K562 (cell line): Measurements from ENCODE around the gene S100A4. TPM values are rescaled to one million over a fixed set of nuclear protein-coding genes. Genes with fewer than 3 reads are reported as not detected.

ENCODE experiments used
- ATAC-seq: fragments of 200-7000 bp; cut with Tn5 transposase; 3 replicates; pipeline ENCODE4 v1.9.1; 2020; ENCODE audit warnings: moderate library complexity
- BruUV-seq: library from RNA; stranded (reverse); fragments of 400-500 nt; replicated peaks from 2 replicates; lab custom pipeline; 2021; lab: Mats Ljungman, UMichigan
- CTCF ChIA-PET: fragments of 300-600 bp; formaldehyde crosslinking; extraction: SDS; loops from one replicate; lab custom pipeline; 2021; ENCODE audit warnings: low intra/inter-chr PET ratio; lab: Yijun Ruan, JAX
- POLR2A ChIA-PET: fragments of 300-600, 350-650 bp; sonication (Branson Sonifier 250); formaldehyde crosslinking; extraction: SDS; loops from one replicate; lab custom pipeline; 2021; ENCODE audit warnings: antibody characterized with exemption, inconsistent platforms; lab: Yijun Ruan, JAX
- DNase-seq, 4 experiments: peaks; one replicate each; pipeline versions ENCODE4 v3.0.0 to v3.0.0-alpha.2; 2011 to 2018; ENCODE audit warnings: low spot score in 3 of 4, mixed read lengths in 3 of 4; ENCODE audit errors: extremely low read depth in 1 of 4
- FAIRE-seq: peaks from 2 replicates; lab custom pipeline; 2011; peaks lifted over from hg19 to GRCh38; lab: Jason Lieb, UNC
- H2AFZ ChIP-seq: 2 replicates; pipeline ENCODE4 v1.6.0; 2011; ENCODE audit warnings: low read depth, low read length, control low read depth, inconsistent platforms
- H3K27ac ChIP-seq: fragments of 200-600 bp; 3 replicates; pipeline ENCODE4 v1.8.0; 2011; ENCODE audit warnings: low read depth, mild to moderate bottlenecking, control low read depth, inconsistent platforms, low read length, moderate library complexity, mixed read lengths; ENCODE audit errors: extremely low read depth
- H3K27me3 ChIP-seq, 2 experiments: fragments of 300-600 bp in 1 of 2; 2 replicates in 1 of 2; 3 replicates in 1 of 2; pipeline versions ENCODE4 v1.6.0 to v1.8.0; 2011; ENCODE audit warnings: inconsistent platforms in 2 of 2, low read length in 2 of 2, mild to moderate bottlenecking in 1 of 2, mixed read lengths in 1 of 2, moderate library complexity in 1 of 2; ENCODE audit not compliant: control insufficient read depth in 2 of 2, insufficient read depth in 2 of 2
- H3K36me3 ChIP-seq: fragments of 300-600 bp; 3 replicates; pipeline ENCODE4 v1.8.0; 2011; ENCODE audit warnings: mild to moderate bottlenecking, low read length, inconsistent platforms; ENCODE audit not compliant: control insufficient read depth, insufficient read depth
- H3K4me1 ChIP-seq, 2 experiments: fragments of 200-600 bp in 1 of 2; replicated peaks in 1 of 2; 2 replicates in 1 of 2; 3 replicates in 1 of 2; pipeline versions ENCODE4 v1.5.1 to v1.8.0; 2011; ENCODE audit warnings: inconsistent platforms in 2 of 2, low read length in 2 of 2, mild to moderate bottlenecking in 1 of 2, mixed read lengths in 1 of 2, moderate library complexity in 1 of 2; ENCODE audit not compliant: control insufficient read depth in 2 of 2, insufficient read depth in 2 of 2
- H3K4me2 ChIP-seq: 2 replicates; pipeline ENCODE4 v1.6.1; 2011; ENCODE audit warnings: low read length, control low read depth, inconsistent platforms, mixed read lengths; ENCODE audit not compliant: insufficient read depth
- H3K4me3 ChIP-seq: fragments of 200-600 bp; sonication (generic), shearing (Covaris generic); 2 replicates; pipeline ENCODE4 v1.5.1; 2016; ENCODE audit warnings: control low read depth, inconsistent platforms
- H3K79me2 ChIP-seq: fragments of 200-600 bp; 3 replicates; pipeline ENCODE4 v1.8.0; 2011; ENCODE audit warnings: low read length, inconsistent platforms; ENCODE audit not compliant: control insufficient read depth, insufficient read depth
- H3K9ac ChIP-seq, 2 experiments: 2 replicates each; pipeline versions ENCODE4 v1.6.0 to v1.6.1; 2011; ENCODE audit warnings: low read depth in 2 of 2, low read length in 2 of 2, control low read depth in 1 of 2, inconsistent platforms in 1 of 2, mild to moderate bottlenecking in 1 of 2, mixed read lengths in 1 of 2; ENCODE audit not compliant: insufficient read depth in 1 of 2
- H3K9me1 ChIP-seq: one replicate; pipeline ENCODE4 v1.6.0; 2011; ENCODE audit warnings: inconsistent platforms, mild to moderate bottlenecking, low read length, moderate library complexity; ENCODE audit not compliant: control insufficient read depth, insufficient read depth
- H3K9me3 ChIP-seq: replicated peaks from 2 replicates; pipeline ENCODE4 v1.5.1; 2011; ENCODE audit warnings: low read depth, low read length, inconsistent platforms; ENCODE audit not compliant: control insufficient read depth, insufficient read depth
- H4K20me1 ChIP-seq: replicated peaks from 2 replicates; pipeline ENCODE4 v1.6.1; 2011; ENCODE audit warnings: low read length, inconsistent platforms, mixed read lengths; ENCODE audit not compliant: control insufficient read depth, insufficient read depth
- MAFG ChIP-seq: fragments of 450-650 bp; conservative IDR thresholded peaks from 2 replicates; pipeline ENCODE4 v1.6.1; 2016; ENCODE audit warnings: missing genetic modification characterization, missing compliant biosample characterization
- RB1 ChIP-seq: fragments of 450-650 bp; IDR thresholded peaks from 2 replicates; pipeline ENCODE4 v1.6.1; 2017; ENCODE audit warnings: low read depth, mild to moderate bottlenecking
- RBFOX2 ChIP-seq: fragments of 200-400 bp; formaldehyde crosslinking; IDR thresholded peaks from 2 replicates; pipeline ENCODE4 v1.6.1; 2017; ENCODE audit warnings: low read depth, mild to moderate bottlenecking, low read length, moderate library complexity
- SMAD2 ChIP-seq: fragments of 150-350 bp; IDR thresholded peaks from 2 replicates; pipeline ENCODE4 v1.6.1; 2014; ENCODE audit warnings: low read depth, mild to moderate bottlenecking, low read length
- THRA ChIP-seq: fragments of 450-650 bp; IDR thresholded peaks from 2 replicates; pipeline ENCODE4 v1.6.1; 2017; ENCODE audit warnings: mild to moderate bottlenecking, moderate library complexity
- ZNF224 ChIP-seq: sonication (generic); formaldehyde crosslinking; IDR thresholded peaks from 2 replicates; pipeline ENCODE4 v1.8.0; 2022; ENCODE audit warnings: mild to moderate bottlenecking, missing genetic modification reagents
- ZNF583 ChIP-seq: fragments of 250-450 bp; sonication (Bioruptor Pico); IDR thresholded peaks from 2 replicates; pipeline ENCODE4 v1.4.0; 2020
- ZSCAN32 ChIP-seq: fragments of 450-650 bp; formaldehyde crosslinking; IDR thresholded peaks from 2 replicates; pipeline ENCODE4 v1.4.0; 2020; ENCODE audit warnings: mild to moderate bottlenecking, moderate library complexity
- WGBS: fragments of 100-300 bp; shearing (Covaris generic); methylation state at CpG from one replicate; pipeline ENCODE4 v1.1.6; 2016; ENCODE audit warnings: low coverage, mixed read lengths; ENCODE audit not compliant: insufficient coverage; ENCODE audit errors: missing lambda C conversion rate; 5-methylcytosine and 5-hydroxymethylcytosine counted together
- in situ Hi-C: fragments of 300-500 bp; cut with MboI; formaldehyde crosslinking; loops from 4 replicates; pipeline ENCODE4 v1.15.0; 2018; ENCODE audit warnings: inconsistent platforms, mixed read lengths
- intact Hi-C: fragments of 100-400 bp; cut with micrococcal nuclease; formaldehyde crosslinking; loops from 2 replicates; pipeline ENCODE4 v1.14.2; 2022
- polyA plus RNA-seq, 8 experiments: library from polyadenylated mRNA; depleted of rRNA in 4 of 8; stranded (reverse) in 5 of 8; unstranded in 3 of 8; fragments of >200 nt; fragmentation: Nextera tagmentation in 2 of 8; fragmentation: Illumina TruSeq in 1 of 8; extraction: Ambion mirVana in 2 of 8; extraction: Trizol in 1 of 8; gene quantifications; 2 replicates each; pipeline versions ENCODE4 v1.2.1 to v1.2.3, GENCODE V29; 2011 to 2014; ENCODE audit warnings: inconsistent platforms in 1 of 8, missing spikeins in 1 of 8
- total RNA-seq, 7 experiments: library from RNA; depleted of rRNA in 6 of 7; stranded (reverse); fragments of >200 nt in 6 of 7; fragmentation: Illumina TruSeq in 2 of 7; extraction: Trizol in 2 of 7; gene quantifications; 2 replicates each; pipeline versions ENCODE4 v1.2.1 to v1.2.3, GENCODE V29; 2011 to 2021; ENCODE audit warnings: low replicate concordance in 1 of 7

S100A4 gene
- total and polyA plus RNA-seq, 9 of the 15 experiments (the other 6 are each of a cell fraction or from before 2014, with no cell fraction given): 3.7 to 20.1 (median 11.2) TPM

- H3K4me2 ChIP-seq: no peak overlapping the region
- WGBS: 50% methylated on average over 10 of the region's 10 CpGs
- FAIRE-seq: no peak
These were observed 15.3 kb upstream of the S100A4 start for GRCh38 chr1:153560771-153561465.

More at GRCh38 chr1:153560771-153561465, 15.3 kb upstream of the S100A4 start:
- no peak overlapping the region for H3K4me3 ChIP-seq
- no peaks in the 10 kb centered on the region for H3K79me2 ChIP-seq
- H3K27ac ChIP-seq: no peak overlapping the region
- DNase-seq: no peak
- POLR2A ChIA-PET: interaction anchor here (2.2 kb wide), 1 partner anchor 10 kb away, joined by 8 read pairs; no protein-coding TSS in a partner anchor
- no peak for TF ChIP-seq RBFOX2
- TF ChIP-seq ZNF583 (CRISPR knock-in tag): no peak
- TF ChIP-seq ZSCAN32 (CRISPR knock-in tag): no peak
- TF ChIP-seq MAFG (tag): no peak
- no peak for TF ChIP-seq SMAD2
- TF ChIP-seq THRA: no peak
- TF ChIP-seq RB1: no peak
- no peak for TF ChIP-seq ZNF224 (CRISPR knock-in tag)
- TF ChIP-seq, all 486 proteins: peak for 0
- H4K20me1 ChIP-seq: no peaks in the 10 kb centered on the region
- ATAC-seq: no peak
- H3K4me1 ChIP-seq: peaks cover 7% of the 10 kb centered on the region in 2 experiments
- no peaks in the 10 kb centered on the region for H3K9me3 ChIP-seq
- no peaks in the 10 kb centered on the region for H3K27me3 ChIP-seq
- CTCF ChIA-PET: no interaction called here
- H3K9me1 ChIP-seq: peaks cover 6% of the 10 kb centered on the region
- no peaks in the 10 kb centered on the region for H3K36me3 ChIP-seq
- no peak overlapping the region for H2AFZ ChIP-seq
- H3K9ac ChIP-seq: peak overlapping the region in 1 of 2 experiments; percentile 62; a peak in 1 of 4 replicates
- intact Hi-C loops (no loop called here), in situ Hi-C loops (loop anchor here (10.0 kb wide), 1 partner anchor 46 kb away; no protein-coding TSS in a partner anchor)
- no TSS peak for BruUV-seq
